ENCODE data around the gene NLRC5.
A peak's percentile ranks its signal among the peaks of the same experiment; 100 is the strongest.
"Not testable (repeated sequence)": the region's sequence is repeated elsewhere in the genome, so short reads cannot be mapped to it uniquely, and the experiment has no call there.

The NLRC5 gene

GRCh38 chr16:56977823-56978430 lies 11.4 kb upstream of the NLRC5 start:
- no peak for DNase-seq (ENCODE audit: low read depth in 1 of 2, low spot score in 1 of 2)
- in situ Hi-C loops (cut with HindIII; ENCODE audit: low pct_unique_long_range_greater_than_20kb, low sequenced_read_pairs): no loop called here
- no peak for TF ChIP-seq JUND (IDR thresholded peaks at IDR 0.05; ENCODE audit: low read depth)

GRCh38 chr16:56980201-56980535 lies 9.2 kb upstream of the NLRC5 start:
- TF ChIP-seq JUND (IDR thresholded peaks at IDR 0.05; ENCODE audit: low read depth): no peak
- in situ Hi-C loops (cut with HindIII; ENCODE audit: low pct_unique_long_range_greater_than_20kb, low sequenced_read_pairs): no loop called here
- no peak for DNase-seq (ENCODE audit: low read depth in 1 of 2, low spot score in 1 of 2)

- DNase-seq (ENCODE audit: low read depth in 1 of 2, low spot score in 1 of 2): no peak
- in situ Hi-C loops (cut with HindIII; ENCODE audit: low pct_unique_long_range_greater_than_20kb, low sequenced_read_pairs): no loop called here
- TF ChIP-seq JUND (IDR thresholded peaks at IDR 0.05; ENCODE audit: low read depth): no peak
These were observed 8.3 kb upstream of the NLRC5 start for GRCh38 chr16:56980792-56981724.

- DNase-seq (ENCODE audit: low read depth in 1 of 2, low spot score in 1 of 2): no peak
- TF ChIP-seq JUND (IDR thresholded peaks at IDR 0.05; ENCODE audit: low read depth): no peak
- in situ Hi-C loops (cut with HindIII; ENCODE audit: low pct_unique_long_range_greater_than_20kb, low sequenced_read_pairs): no loop called here
These were observed 7.6 kb upstream of the NLRC5 start for GRCh38 chr16:56981729-56982271.

- in situ Hi-C loops (cut with HindIII; ENCODE audit: low pct_unique_long_range_greater_than_20kb, low sequenced_read_pairs): no loop called here
- TF ChIP-seq JUND (IDR thresholded peaks at IDR 0.05; ENCODE audit: low read depth): no peak
- no peak for DNase-seq (ENCODE audit: low read depth in 1 of 2, low spot score in 1 of 2)
These were observed 6.7 kb upstream of the NLRC5 start for GRCh38 chr16:56982695-56983094.

- no peak for DNase-seq (ENCODE audit: low read depth in 1 of 2, low spot score in 1 of 2)
These were observed 6.1 kb upstream of the NLRC5 start for GRCh38 chr16:56983211-56983751.

GRCh38 chr16:56984639-56985038 lies 4.7 kb upstream of the NLRC5 start:
- no peak for DNase-seq (ENCODE audit: low read depth in 1 of 2, low spot score in 1 of 2)
- in situ Hi-C loops (cut with HindIII; ENCODE audit: low pct_unique_long_range_greater_than_20kb, low sequenced_read_pairs): no loop called here
- TF ChIP-seq JUND (IDR thresholded peaks at IDR 0.05; ENCODE audit: low read depth): no peak

More at GRCh38 chr16:56983211-56983751, 6.1 kb upstream of the NLRC5 start:
- in situ Hi-C loops (cut with HindIII; ENCODE audit: low pct_unique_long_range_greater_than_20kb, low sequenced_read_pairs): no loop called here
- TF ChIP-seq JUND (IDR thresholded peaks at IDR 0.05; ENCODE audit: low read depth): no peak

- in situ Hi-C loops (cut with HindIII; ENCODE audit: low pct_unique_long_range_greater_than_20kb, low sequenced_read_pairs): no loop called here
- DNase-seq (ENCODE audit: low read depth in 1 of 2, low spot score in 1 of 2): peak in 1 of 2 experiments; percentile 8
- TF ChIP-seq JUND (IDR thresholded peaks at IDR 0.05; ENCODE audit: low read depth): no peak
These were observed 3.9 kb upstream of the NLRC5 start for GRCh38 chr16:56985288-56985961.

GRCh38 chr16:56985962-56986360 lies 3.4 kb upstream of the NLRC5 start:
- DNase-seq (ENCODE audit: low read depth in 1 of 2, low spot score in 1 of 2): no peak
- in situ Hi-C loops (cut with HindIII; ENCODE audit: low pct_unique_long_range_greater_than_20kb, low sequenced_read_pairs): no loop called here
- no peak for TF ChIP-seq JUND (IDR thresholded peaks at IDR 0.05; ENCODE audit: low read depth)

- no peak for TF ChIP-seq JUND (IDR thresholded peaks at IDR 0.05; ENCODE audit: low read depth)
- DNase-seq (ENCODE audit: low read depth in 1 of 2, low spot score in 1 of 2): no peak
- in situ Hi-C loops (cut with HindIII; ENCODE audit: low pct_unique_long_range_greater_than_20kb, low sequenced_read_pairs): no loop called here
These were observed 3.0 kb upstream of the NLRC5 start for GRCh38 chr16:56986361-56986760.

GRCh38 chr16:56986908-56987307 lies 2.4 kb upstream of the NLRC5 start:
- in situ Hi-C loops (cut with HindIII; ENCODE audit: low pct_unique_long_range_greater_than_20kb, low sequenced_read_pairs); DNase-seq (ENCODE audit: low read depth in 1 of 2, low spot score in 1 of 2): not testable (repeated sequence)

- DNase-seq (ENCODE audit: low read depth in 1 of 2, low spot score in 1 of 2): no peak
- in situ Hi-C loops (cut with HindIII; ENCODE audit: low pct_unique_long_range_greater_than_20kb, low sequenced_read_pairs): no loop called here
These were observed 1.7 kb upstream of the NLRC5 start for GRCh38 chr16:56987692-56988091.

More at GRCh38 chr16:56987692-56988091, 1.7 kb upstream of the NLRC5 start:
- TF ChIP-seq JUND (IDR thresholded peaks at IDR 0.05; ENCODE audit: low read depth): no peak
